CD1c-positive myeloid dendritic cell (primary cell): ENCODE measurements around the gene PARD3.
"Not testable (repeated sequence)": the region's sequence is repeated elsewhere in the genome, so short reads cannot be mapped to it uniquely, and the experiment has no call there.

Source experiments
- DNase-seq: peaks from one replicate; pipeline ENCODE4 v3.0.0-alpha.2; 2016; ENCODE audit errors: extremely low spot score

The PARD3 gene

DNA sequence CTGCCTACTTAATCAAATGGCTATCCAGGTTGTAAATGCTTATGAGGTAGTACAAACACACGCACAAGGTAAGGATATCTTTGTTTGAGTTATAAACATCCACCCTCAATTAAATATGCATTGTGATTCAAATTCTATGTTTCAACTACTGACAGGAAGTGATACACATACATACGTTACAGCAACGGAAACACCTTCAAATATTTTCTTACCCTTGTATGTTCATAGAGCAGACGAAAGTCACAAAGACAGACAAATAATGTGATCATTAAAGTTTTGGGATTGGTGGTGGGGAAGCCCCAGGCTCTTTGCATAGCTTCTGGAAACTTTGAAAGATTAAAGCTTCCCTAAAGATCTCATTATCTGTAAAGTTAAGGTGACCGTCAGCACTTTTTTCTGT is 521.0 kb downstream of the PARD3 start:
- DNase-seq: no peak

DNA sequence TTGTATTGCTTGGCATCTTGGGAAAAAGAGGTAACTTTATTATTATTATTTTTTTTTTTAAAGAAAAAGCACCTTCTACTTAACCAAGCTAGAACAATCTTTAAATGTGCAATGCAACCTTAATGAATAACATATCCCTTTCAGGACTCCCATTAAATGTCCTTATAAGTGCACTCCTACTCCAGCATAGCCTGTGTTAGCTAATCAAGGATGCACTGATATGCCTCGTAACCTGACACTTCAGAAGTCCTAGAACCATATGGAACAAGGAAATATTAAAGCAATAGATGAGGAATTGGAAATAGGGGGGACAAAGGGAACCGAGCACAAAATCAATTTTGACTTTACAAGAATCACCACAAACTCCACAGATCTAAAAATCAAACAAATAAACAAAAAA is 522.4 kb downstream of the PARD3 start:
- DNase-seq: no peak

DNA sequence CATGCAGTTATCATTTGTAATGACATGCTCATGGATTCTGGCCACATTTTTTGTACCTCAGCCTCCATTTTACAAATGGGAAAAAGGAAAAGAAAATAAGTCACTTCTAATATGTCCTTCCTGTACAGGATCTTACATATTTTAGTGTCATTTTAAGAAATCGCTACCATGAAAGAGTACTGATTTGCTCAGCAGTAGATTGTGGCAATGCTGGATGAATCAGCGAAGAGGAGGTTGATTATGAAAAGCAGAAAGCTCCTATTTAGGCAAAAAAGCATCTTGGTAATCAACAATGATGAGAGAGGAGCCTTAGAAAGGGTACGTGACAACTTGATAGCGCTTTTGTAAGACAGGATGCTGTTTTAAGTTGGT is 522.9 kb downstream of the PARD3 start:
- DNase-seq: no peak

DNA sequence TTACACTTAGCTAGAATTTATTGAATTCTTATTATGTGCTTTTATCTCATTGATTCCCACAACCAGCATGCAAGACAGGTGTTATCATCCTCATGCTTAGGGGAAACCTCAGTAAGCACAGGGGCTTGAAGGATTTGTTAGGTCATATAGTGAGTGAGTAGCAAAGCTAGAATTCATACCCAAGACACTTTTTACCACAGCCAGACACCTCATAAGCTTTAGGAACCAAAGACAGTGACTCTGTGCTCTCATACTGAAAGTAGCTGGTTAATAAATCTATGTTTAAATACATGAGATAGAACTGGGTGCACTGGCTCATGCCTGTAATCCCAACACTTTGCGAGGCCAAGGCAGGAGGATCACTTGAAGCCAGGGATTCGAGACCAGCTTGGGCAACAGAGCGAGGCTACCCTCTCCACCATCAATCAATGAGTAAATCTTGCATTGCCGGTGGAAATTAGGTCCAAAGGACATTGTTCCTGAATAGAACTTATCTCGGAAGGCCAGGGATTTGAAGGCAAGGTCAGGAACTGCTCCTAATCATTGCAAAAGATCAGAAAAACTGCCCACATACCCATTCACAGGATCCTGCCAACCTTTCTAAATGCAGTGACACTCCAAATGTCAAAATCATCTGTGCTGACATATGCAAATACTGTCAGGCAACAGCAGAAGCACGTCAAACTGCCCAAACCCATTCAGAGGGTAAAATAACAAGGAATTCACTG is 523.5 kb downstream of the PARD3 start:
- DNase-seq: no peak

DNA sequence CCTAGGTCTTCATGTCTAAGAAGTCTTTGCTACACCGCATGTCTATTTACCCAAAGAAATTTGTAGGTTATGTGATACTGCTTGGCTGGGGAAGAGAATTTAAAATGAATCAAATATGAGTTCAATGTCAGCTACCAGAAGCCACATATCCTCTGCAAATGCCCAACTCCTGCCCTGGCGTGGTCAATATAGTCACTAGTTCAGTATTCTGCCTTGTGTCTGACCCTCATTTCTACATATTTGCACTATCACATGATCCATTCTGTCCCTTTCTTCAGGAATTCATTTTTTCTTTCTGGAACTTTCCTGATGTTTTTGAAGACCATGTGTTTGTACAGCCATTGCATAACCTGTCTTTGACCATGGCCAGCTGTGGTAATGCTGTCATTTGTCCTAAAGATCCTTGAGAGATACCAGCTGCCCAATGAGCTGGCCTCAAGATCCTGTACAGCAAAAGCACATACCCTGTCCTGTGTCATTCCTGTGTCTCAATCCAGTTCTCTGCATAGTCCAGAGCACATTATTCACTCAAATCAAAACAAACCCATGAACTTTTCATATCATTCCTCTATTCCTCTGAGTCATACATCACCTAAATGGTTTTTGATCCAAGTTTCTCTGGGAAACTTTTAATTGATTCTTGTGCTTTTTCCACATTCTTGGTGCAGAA is 524.5 kb downstream of the PARD3 start:
- no peak for DNase-seq

DNA sequence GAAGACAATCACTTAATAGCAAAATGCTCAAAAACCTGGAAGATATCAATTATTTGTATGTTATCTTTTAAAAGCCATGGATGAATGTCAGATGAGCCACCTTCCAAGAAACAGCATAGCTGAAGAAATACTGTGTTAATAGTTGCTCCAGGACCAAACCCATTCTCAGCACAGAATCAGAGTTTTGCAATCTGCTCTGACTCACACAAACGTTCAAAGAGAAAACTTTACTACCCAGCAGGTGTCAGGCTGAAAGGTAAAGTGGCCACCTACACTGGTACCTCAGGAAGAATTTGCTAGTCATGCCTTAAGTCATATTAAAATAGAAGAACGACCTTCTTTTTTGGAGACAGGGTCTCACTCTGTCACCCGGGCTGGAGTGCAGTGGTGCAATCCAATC is 526.5 kb downstream of the PARD3 start:
- DNase-seq: no peak

DNA sequence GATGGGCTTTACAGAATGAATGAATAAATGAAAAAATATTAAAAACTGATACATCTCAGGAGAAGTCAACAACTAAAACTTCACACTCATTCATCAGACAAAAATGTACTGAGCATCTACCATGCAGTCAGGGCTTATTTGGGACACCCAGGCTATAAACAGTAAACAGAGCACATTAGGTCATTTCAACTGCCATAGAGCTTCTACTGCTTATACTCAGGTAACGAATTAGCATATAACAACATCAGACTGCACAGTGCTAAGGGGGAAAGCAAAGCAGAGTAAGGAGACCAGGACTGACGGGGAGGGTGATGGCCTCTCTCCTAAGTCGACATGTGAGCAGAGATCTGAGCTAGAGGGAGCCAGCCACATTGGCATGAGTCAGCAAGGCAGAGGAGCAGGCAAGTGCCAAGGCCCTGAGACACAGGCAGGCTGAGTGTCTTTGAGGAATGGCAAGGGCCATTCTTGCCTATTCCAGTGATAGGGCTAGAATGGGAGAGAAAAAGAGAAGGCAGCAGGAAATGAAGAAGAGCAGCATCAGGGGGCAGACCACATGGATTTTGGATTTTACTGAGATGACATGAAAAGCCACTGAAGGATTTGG is 528.9 kb downstream of the PARD3 start:
- DNase-seq: no peak

DNA sequence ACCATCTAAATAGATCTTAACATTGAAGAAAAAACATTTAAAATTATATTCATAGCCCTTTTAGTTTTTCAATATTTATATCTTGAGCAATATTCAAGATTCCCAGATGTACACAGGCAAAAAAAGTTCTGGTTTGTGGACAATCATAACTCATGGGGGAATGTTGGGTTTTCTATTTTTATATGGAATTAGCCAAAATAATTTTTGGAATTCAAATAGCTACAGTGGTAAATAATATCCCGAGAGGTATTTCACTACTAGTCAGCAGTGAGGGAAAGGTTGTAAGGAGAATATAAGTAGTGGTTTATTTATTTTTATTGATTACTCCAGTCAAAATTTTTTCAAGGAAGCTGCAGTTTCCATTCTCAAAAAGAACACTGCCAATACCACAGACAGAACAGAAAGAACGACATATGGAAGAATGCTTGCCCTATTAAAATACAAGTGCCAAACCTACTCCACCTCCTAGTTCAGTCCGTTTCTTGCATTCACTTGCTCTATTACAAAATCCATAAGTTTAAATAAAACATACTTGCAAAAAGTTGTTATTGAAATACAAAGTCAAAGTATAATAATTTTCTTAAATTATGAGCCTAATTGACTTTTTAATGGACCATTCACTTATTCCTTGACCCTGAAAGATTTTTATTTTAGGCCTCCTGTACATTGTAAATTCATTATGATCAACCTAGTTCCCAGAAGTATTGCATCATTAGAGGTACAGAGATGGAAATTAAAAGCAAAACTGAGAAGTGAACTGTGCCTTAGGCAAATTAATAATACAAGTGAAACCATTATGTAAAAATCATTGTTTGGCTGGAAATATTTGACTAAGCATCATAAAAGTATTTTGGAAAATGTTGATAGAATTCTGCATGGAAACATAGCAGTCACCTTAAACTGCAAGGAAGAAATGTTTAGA is 533.2 kb downstream of the PARD3 start:
- DNase-seq: no peak

DNA sequence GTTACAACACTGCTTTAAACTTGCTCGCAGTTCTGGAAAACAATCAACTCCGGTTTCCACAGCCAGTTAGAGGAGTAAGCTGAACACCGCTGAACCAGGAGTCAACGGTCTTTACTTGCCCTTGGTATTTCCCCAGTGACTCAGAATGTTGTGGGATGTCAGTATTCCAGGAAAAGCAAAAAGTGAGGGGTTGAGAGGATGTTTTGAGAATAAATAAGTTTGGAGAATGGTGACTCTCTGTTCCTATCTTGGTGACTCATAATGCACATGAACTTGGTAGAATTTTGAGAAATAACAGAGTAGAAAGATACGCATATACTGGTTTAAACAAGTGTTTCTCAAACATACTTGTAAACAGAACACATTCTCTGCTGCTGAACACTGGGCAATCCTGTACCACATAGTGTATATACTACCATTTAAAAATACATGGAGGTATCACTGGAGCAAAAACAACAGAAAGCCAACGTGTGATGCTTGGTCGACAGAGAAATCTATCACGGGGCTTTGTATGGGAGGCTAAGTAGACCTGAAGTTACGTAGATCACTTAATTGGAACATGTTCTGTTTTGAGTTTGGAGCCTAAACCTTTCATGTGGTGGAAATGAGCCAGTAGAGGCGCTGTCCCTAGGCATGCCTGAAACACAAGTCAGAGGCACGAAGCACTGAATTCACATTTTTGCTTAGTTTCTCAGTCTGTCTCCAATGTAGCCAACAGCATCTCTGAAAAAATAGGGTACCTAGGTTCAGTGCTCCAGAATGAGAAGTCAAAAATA is 534.3 kb downstream of the PARD3 start:
- DNase-seq: no peak

DNA sequence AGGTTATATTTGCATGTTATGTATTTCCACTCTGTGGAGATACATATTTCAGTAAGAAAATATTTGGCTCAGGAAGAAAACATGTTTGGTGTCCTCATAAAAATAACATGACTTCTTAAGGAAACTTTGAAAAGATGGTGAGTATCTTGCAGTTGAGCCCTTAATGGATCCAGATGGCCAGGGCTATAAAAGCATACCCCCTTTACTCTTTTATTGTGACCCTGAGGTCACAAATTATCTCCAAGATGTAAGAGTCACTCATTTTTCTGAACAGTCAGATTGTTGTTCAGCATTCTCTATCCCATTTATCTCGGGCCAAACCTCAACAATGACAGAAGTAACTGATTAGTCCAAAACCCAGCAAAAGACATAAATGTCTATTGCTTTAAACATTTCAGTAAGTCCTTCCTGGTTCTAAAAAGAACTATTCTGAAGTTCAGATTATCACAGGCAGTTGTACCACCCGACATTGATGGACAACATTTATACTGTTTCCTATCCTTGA is 539.4 kb downstream of the PARD3 start:
- no peak for DNase-seq

DNA sequence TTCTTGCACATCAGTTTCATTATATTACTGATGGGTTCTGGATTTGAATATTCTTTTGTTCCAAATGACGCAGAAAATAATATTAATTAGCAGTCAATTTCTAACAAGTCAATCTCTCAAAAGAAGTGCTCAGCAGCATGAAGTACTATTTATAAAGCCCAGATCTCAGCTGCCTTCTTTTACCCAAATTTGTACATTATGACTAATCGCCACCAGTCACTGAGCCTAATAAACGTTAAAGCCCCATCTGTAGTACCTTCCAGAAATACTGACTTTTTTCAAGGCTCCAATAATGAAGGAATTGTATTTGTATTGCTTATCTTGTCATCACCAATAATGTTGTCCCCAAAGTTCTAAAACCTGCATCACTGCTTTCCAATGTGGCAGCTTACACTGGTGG is 540.2 kb downstream of the PARD3 start:
- DNase-seq: no peak

DNA sequence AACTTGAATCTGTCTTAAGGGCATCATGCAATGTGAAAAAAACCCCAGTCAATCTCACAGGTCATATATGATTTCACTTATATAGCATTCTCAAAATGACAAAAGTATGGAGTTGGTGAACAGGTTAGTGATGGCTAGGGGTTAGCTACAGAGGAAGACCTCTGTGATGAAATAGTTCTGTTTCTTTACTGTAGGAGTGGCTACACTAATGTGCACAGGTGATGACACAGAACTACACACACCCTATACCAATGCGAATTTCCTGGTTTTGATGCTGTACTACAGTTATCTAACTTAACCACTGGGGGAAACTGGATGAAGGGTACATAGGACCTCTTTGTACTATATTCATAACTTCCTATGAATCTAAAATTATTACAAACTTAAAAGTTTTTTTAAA is 541.8 kb downstream of the PARD3 start:
- DNase-seq: no peak

DNA sequence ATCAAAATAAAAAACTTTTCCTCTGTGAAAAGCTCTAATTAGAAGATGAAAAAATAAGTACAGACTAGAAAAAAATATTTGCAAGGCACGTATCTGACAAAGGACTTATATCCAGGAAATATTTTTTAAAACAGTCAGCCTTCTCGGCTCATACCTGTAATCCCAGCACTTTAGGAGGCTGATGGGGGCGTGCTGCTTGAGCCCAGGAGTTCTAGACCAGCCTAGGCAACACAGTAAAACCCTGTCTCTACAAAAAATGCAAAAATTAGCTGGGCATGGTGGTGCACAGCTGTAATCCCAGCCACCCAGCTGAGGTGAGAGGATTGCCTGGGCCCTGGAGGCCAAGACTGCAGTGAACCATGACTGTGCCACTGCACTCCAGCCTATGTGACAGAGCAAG is 542.8 kb downstream of the PARD3 start:
- no peak for DNase-seq

DNA sequence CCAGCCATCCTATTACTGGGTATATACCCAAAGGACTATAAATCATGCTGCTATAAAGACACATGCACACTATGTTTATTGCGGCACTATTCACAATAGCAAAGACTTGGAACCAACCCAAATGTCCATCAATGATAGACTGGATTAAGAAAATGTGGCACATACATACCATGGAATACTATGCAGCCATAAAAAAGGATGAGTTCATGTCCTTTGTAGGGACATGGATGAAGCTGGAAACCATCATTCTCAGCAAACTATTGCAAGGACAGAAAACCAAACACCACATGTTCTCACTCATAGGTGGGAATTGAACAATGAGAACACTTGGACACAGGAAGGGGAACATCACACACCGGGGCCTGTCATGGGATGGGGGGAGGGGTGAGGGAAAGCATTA is 546.7 kb downstream of the PARD3 start:
- not testable (repeated sequence) for DNase-seq

DNA sequence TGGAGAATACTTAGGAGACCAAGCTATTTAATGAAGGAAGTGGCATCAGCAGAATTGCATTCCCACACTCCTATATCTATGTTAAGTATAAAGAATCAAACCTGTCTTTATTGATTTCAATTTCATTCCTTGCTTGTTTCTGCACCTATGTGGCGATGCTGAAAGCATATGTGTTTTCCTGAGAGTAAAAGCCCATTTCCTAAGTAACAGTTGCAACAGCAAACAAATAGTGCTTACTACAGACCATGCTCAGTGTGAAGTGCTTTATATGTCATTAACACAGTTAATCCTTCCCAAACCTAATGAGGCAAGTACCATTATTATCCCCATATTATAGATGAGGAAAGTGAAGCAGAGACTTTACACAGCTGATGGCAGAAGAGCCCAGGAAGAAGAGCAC is 552.1 kb downstream of the PARD3 start:
- no peak for DNase-seq

DNA sequence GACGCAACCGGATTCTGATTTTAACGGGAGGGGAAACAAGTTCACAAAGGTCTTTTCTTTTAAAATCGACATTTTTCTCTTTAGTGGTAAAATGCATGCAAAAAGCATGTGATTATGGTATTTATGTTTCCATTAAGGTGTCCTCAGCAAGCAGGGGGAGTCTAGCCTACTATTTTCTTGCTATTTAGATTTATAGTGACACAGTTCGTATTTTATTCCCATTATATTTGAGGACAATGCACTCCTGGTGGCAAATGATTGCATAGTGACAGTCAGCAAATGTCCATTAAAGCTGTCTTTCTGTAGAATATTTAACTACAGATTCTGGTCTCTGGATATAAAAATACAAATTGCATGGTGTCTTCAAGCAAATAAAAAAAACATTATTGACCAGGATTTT is 554.2 kb downstream of the PARD3 start:
- DNase-seq: no peak

DNA sequence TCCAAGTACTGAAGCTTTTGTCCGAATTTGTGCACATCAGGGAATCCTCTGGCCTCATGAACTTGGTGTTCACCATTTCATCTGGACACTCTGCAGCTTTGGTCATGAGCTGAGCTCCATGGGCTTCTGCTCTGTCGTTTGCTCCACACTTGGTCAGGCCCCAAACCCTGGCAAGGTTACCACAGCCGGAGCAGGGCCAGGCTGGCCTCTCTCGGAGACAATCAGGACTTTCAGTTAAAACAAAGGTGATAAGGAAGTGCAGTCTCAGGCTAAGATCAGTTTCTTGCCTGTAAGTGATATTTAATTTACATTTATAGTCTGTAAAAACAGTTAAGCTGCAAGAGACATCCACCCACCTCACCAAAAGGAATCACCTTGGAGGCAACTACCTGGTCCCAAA is 558.9 kb downstream of the PARD3 start:
- DNase-seq: no peak

DNA sequence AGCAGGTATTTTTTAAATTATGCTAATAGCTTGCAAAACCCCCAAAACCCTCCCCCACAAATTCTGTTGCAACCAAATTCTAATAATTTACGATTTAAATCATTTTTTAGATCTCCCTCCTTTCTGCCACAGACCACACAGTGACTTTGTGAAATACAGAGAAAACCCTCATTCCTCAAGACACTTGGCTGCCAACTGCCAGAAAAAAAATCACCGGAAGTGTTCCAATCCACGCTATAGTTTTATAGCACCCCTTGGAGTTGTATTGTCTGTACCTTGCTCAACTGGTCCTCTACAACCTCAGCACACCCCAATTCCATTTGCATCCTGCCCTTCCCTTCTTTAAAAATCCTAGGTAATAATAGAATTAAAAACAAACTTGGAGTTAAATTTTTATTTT is 560.1 kb downstream of the PARD3 start:
- DNase-seq: no peak

DNA sequence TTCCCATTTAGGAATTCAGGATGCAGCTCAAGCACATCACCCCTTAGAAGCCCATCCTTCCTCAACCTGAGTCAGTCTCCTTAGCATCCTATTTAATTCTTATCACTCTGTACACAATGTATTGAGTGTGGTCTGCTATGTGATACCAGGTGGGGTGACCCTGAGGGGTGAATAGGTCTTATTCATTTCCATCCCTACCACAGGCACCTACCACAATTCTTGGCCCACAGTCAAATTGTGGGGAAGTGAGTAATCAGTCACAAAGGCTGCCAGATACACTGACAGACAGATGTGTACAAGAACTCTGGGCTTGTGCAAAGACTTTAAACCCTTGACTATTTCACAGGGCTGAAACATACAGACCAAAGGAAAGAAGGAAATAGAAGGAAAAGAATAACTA is 560.5 kb downstream of the PARD3 start:
- DNase-seq: no peak

DNA sequence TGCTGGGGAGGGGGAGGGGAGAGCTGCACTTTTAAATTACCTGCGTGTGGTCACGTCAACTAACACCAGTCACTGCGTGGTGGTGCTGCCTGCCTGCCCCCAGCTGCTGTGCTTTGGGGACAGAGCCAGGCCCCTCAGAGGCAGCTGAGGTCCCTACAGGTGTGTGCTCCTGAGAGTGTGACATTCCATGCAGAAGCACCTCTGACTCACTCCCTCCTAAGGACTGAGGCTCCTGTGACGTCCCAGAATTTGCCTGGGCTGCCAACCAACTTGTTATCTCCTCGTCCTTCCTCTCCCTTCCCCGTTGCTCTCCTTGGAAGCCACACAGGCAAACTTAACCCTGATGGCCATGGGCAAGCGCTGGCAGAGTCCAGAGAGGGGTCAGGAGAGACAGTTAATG is 563.0 kb downstream of the PARD3 start:
- no peak for DNase-seq

DNA sequence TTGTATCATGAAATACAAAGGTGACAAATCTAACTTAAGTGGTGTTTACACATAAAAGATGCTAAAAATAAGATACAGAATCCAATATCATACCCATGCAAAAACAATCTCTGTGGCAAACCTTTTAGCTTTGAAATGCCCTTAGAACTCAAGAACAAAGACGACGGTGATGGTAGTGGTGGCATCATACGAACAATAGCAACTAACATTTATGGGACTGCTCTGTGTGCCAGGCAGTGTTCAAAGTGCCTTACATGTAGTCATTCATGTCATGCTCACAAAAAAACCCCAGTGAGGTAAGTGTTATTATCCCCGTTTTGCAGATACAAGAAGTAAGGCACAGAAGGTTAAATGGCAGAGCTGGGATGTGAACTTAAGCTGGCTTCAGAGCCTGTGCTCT is 563.9 kb downstream of the PARD3 start:
- no peak for DNase-seq
